Uterus (tissue), 2 donors: ENCODE data around the gene IFT57.

Source experiments
- CTCF ChIP-seq, 4 experiments: fragments of 200-600 bp in 2 of 4; fragments of 450-650 bp in 2 of 4; sonication (generic) in 2 of 4; IDR thresholded peaks; one replicate each; pipeline ENCODE4 v1.5.1; 2016 to 2019; ENCODE audit warnings: antibody characterized with exemption in 4 of 4, mild to moderate bottlenecking in 2 of 4, moderate library complexity in 1 of 4
- POLR2A ChIP-seq, 2 donors: fragments of 450-650 bp; IDR thresholded peaks; one replicate each; pipeline ENCODE4 v1.6.1; 2016; ENCODE audit warnings: antibody characterized with exemption in 2 of 2, mild to moderate bottlenecking in 1 of 2, moderate library complexity in 1 of 2

DNA sequence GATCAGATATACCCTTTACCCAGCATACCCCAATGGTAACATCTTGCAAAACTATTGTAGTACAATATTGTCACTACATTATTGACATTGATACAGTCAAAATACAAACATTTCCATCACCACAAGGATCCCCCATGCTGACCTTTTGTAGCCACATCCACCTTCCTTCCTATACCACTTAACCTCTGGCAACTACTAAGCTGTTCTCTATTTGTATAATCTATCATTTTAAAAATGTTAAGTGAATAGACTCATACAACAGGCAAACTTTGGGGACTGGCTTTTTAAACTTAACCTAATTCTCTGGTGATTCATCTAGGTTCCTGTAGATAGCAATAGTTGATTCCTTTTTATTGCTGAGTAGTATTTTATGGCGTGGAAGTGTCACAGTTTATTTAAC is 29.6 kb upstream of the IFT57 start:
- TF ChIP-seq CTCF (IDR thresholded peaks at IDR 0.05) (no peak), POLR2A (IDR thresholded peaks at IDR 0.05) (no peak)
